Neural progenitor cell (in vitro differentiated cells): Measurements from ENCODE around the gene FGD2. TPM values are rescaled to one million over a fixed set of nuclear protein-coding genes. Genes with fewer than 3 reads are reported as not detected.
A peak's percentile ranks its signal among the peaks of the same experiment; 100 is the strongest.

Source experiments
- DNase-seq: peaks from one replicate; pipeline ENCODE4 v3.0.0-alpha.2; 2016; ENCODE audit warnings: low spot score
- H2AFZ ChIP-seq: fragments of 200-600 bp; sonication (generic); replicated peaks from 2 replicates; pipeline ENCODE4 v1.6.1; 2016; ENCODE audit warnings: antibody characterized with exemption
- H3F3A ChIP-seq: fragments of 200-600 bp; sonication (generic); 2 replicates; pipeline ENCODE4 v1.6.1; 2016; ENCODE audit warnings: antibody characterized with exemption, low read depth
- H3K27ac ChIP-seq: fragments of 200-600 bp; sonication (generic); 2 replicates; pipeline ENCODE4 v1.5.1; 2016; ENCODE audit warnings: mild to moderate bottlenecking
- H3K27me3 ChIP-seq: fragments of 200-600 bp; sonication (generic); 2 replicates; pipeline ENCODE4 v1.6.1; 2016; ENCODE audit warnings: mild to moderate bottlenecking, moderate library complexity
- H3K36me3 ChIP-seq: fragments of 200-600 bp; sonication (generic); 2 replicates; pipeline ENCODE4 v1.5.1; 2016
- H3K4me1 ChIP-seq: fragments of 200-600 bp; sonication (generic); 2 replicates; pipeline ENCODE4 v1.6.1; 2016; ENCODE audit warnings: mixed run types
- H3K4me2 ChIP-seq: fragments of 200-600 bp; sonication (generic); 2 replicates; pipeline ENCODE4 v1.6.1; 2016
- H3K4me3 ChIP-seq: fragments of 200-600 bp; sonication (generic); 2 replicates; pipeline ENCODE4 v1.5.1; 2016
- H3K79me2 ChIP-seq: fragments of 200-600 bp; sonication (generic); 2 replicates; pipeline ENCODE4 v1.6.1; 2016; ENCODE audit warnings: low read depth
- H3K9ac ChIP-seq: fragments of 200-600 bp; sonication (generic); 2 replicates; pipeline ENCODE4 v1.6.1; 2016
- H3K9me3 ChIP-seq: fragments of 200-600 bp; sonication (generic); 2 replicates; pipeline ENCODE4 v1.5.1; 2016; ENCODE audit warnings: low read depth
- H4K20me1 ChIP-seq: fragments of 200-600 bp; sonication (generic); 2 replicates; pipeline ENCODE4 v1.6.1; 2016; ENCODE audit warnings: low read depth
- H3K27ac Mint-ChIP-seq: 3 replicates; pipeline ENCODE4 v1.8.0; 2021; ENCODE audit warnings: mixed read lengths
- H3K27me3 Mint-ChIP-seq: 2 replicates; pipeline ENCODE4 v1.8.0; 2022; ENCODE audit warnings: low read depth, mild to moderate bottlenecking, inconsistent platforms, moderate library complexity, mixed read lengths; ENCODE audit not compliant: insufficient read depth
- H3K36me3 Mint-ChIP-seq: 3 replicates; pipeline ENCODE4 v1.8.0; 2021; ENCODE audit warnings: mixed read lengths
- H3K4me1 Mint-ChIP-seq: 3 replicates; pipeline ENCODE4 v1.8.0; 2021; ENCODE audit warnings: mixed read lengths
- H3K4me3 Mint-ChIP-seq: 3 replicates; pipeline ENCODE4 v1.8.0; 2021; ENCODE audit warnings: mild to moderate bottlenecking, moderate library complexity, mixed read lengths
- H3K9me3 Mint-ChIP-seq: 3 replicates; pipeline ENCODE4 v1.8.0; 2020; ENCODE audit warnings: mixed read lengths
- EZH2 ChIP-seq: fragments of 200-600 bp; sonication (generic); IDR thresholded peaks from 2 replicates; pipeline ENCODE4 v1.6.1; 2017; ENCODE audit warnings: antibody characterized with exemption, mild to moderate bottlenecking, moderate library complexity
- EZH2phosphoT487 ChIP-seq: fragments of 200-600 bp; sonication (generic); IDR thresholded peaks from 2 replicates; pipeline ENCODE4 v1.6.1; 2017; ENCODE audit warnings: antibody characterized with exemption
- total RNA-seq: library from RNA; depleted of rRNA; stranded (reverse); fragments of >200 nt; gene quantifications from 2 replicates; pipeline ENCODE4 v1.2.3, GENCODE V29; 2015; ENCODE audit warnings: low replicate concordance
- TF ChIP-seq, protein P1 (sequence below): fragments of 200-600 bp; sonication (generic); IDR thresholded peaks from 2 replicates; pipeline ENCODE4 v1.5.1; 2017; ENCODE audit warnings: antibody characterized with exemption, mild to moderate bottlenecking

The FGD2 gene
- total RNA-seq, 1 donor from 2014 or later: 0.06 TPM

DNA sequence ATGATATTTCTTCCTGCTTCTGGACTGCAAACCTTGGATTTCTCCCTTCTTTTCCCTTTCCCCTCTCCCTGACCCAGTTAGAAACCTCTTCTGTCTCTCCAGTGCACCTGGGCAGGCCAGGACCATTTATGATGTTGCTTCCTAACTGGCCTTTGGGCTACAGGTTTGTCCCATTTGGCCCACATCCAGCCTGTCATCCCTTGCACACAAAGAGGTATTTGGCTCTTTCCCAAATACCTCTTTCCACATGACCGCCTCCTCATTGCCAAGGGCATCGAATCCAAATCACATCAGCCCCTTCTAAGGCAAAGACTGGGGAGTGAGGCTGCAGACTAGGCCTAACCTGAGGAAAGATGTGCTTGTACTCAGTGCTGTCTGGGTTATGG is 13.6 kb downstream of the FGD2 start:
- Histone ChIP-seq H4K20me1 (no peaks in the 10 kb centered on the region), H3K4me1 (peaks cover 7% of the 10 kb centered on the region), H3K9me3 (no peaks in the 10 kb centered on the region), H3K79me2 (no peaks in the 10 kb centered on the region), H3K4me3 (no peak overlapping the region), H3K4me2 (no peak overlapping the region), H3K9ac (no peak overlapping the region), H3F3A (peaks cover 8% of the 10 kb centered on the region), H3K27me3 (no peaks in the 10 kb centered on the region), H3K27ac (no peak overlapping the region), H3K36me3 (no peaks in the 10 kb centered on the region), H2AFZ (no peak overlapping the region)
- Mint-ChIP-seq H3K4me3 (no peak overlapping the region), H3K4me1 (peaks cover 38% of the 10 kb centered on the region), H3K27me3 (peaks cover 9% of the 10 kb centered on the region), H3K9me3 (no peaks in the 10 kb centered on the region), H3K36me3 (no peaks in the 10 kb centered on the region), H3K27ac (peak overlapping the region; percentile 57)
- no peak for DNase-seq
- no peak for TF ChIP-seq EZH2
- TF ChIP-seq, protein P1, sequence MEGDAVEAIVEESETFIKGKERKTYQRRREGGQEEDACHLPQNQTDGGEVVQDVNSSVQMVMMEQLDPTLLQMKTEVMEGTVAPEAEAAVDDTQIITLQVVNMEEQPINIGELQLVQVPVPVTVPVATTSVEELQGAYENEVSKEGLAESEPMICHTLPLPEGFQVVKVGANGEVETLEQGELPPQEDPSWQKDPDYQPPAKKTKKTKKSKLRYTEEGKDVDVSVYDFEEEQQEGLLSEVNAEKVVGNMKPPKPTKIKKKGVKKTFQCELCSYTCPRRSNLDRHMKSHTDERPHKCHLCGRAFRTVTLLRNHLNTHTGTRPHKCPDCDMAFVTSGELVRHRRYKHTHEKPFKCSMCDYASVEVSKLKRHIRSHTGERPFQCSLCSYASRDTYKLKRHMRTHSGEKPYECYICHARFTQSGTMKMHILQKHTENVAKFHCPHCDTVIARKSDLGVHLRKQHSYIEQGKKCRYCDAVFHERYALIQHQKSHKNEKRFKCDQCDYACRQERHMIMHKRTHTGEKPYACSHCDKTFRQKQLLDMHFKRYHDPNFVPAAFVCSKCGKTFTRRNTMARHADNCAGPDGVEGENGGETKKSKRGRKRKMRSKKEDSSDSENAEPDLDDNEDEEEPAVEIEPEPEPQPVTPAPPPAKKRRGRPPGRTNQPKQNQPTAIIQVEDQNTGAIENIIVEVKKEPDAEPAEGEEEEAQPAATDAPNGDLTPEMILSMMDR: no peak
- no peak for TF ChIP-seq EZH2phosphoT487

DNA sequence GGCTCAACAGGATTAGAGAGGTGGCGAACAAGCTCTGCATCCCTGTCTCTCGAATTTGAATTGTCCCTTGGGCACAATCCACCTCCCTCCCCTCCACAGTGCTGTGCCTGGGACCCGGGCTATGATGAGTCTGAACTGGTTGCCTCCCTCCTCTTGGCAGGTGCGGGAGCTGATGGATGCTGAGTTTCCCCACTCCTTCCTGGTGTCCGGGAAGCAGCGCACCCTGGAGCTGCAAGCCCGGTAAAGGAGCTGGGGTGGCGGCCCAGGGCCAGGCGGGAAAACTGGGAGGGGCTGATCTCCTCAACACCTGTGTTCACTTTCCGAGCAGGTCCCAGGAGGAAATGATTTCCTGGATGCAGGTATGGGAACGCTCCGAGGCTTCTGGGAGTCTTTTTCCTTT is 14.9 kb downstream of the FGD2 start:
- Mint-ChIP-seq H3K4me1 (peaks cover 38% of the 10 kb centered on the region), H3K4me3 (no peak overlapping the region), H3K36me3 (no peaks in the 10 kb centered on the region), H3K9me3 (no peaks in the 10 kb centered on the region), H3K27me3 (peaks cover 9% of the 10 kb centered on the region), H3K27ac (peak overlapping the region; percentile 46)
- Histone ChIP-seq H3K4me3 (no peak overlapping the region), H3K27ac (no peak overlapping the region), H3K4me1 (peaks cover 7% of the 10 kb centered on the region), H3K36me3 (no peaks in the 10 kb centered on the region), H4K20me1 (no peaks in the 10 kb centered on the region), H3K9ac (no peak overlapping the region), H3F3A (peaks cover 8% of the 10 kb centered on the region), H3K27me3 (no peaks in the 10 kb centered on the region), H3K79me2 (no peaks in the 10 kb centered on the region), H3K4me2 (no peak overlapping the region), H2AFZ (peak overlapping the region; percentile 18), H3K9me3 (no peaks in the 10 kb centered on the region)
- TF ChIP-seq EZH2 (no peak), EZH2phosphoT487 (no peak)
- TF ChIP-seq, protein P1: no peak
- no peak for DNase-seq

DNA sequence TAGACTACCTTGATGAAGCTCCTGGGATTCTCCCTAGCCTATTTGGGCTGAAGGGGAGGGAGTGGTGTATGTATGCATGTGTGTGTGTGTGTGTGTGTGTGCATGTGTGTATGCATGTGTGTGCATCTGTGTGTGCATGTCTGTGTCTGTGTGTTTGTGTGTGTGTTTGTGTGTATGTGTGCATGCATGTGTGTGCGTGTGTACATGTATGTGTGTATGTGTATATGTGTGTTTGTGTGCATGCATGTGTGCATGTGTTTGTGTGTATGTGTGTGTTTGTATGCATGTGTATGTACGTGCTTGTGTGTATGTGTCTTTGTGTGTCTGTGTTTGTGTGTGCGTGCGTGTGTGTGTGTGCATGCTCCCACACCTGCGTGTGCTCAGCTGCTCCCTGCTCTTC is 15.4 kb downstream of the FGD2 start:
- Mint-ChIP-seq H3K27ac (no peak overlapping the region), H3K4me3 (no peak overlapping the region), H3K27me3 (peaks cover 9% of the 10 kb centered on the region), H3K36me3 (no peaks in the 10 kb centered on the region), H3K9me3 (no peaks in the 10 kb centered on the region), H3K4me1 (peaks cover 40% of the 10 kb centered on the region)
- Histone ChIP-seq H3K27ac (no peak overlapping the region), H3K36me3 (no peaks in the 10 kb centered on the region), H2AFZ (no peak overlapping the region), H3K79me2 (no peaks in the 10 kb centered on the region), H3K4me1 (peaks cover 7% of the 10 kb centered on the region), H4K20me1 (no peaks in the 10 kb centered on the region), H3K9ac (no peak overlapping the region), H3K9me3 (no peaks in the 10 kb centered on the region), H3F3A (peaks cover 8% of the 10 kb centered on the region), H3K4me3 (no peak overlapping the region), H3K27me3 (no peaks in the 10 kb centered on the region), H3K4me2 (no peak overlapping the region)
- DNase-seq: no peak
- no peak for TF ChIP-seq EZH2phosphoT487
- TF ChIP-seq, protein P1: no peak
- TF ChIP-seq EZH2: no peak
